IPS-18c (cell line): ENCODE data around the gene COL12A1.
A peak's percentile ranks its signal among the peaks of the same experiment; 100 is the strongest.

ENCODE experiments used
- H3K4me3 ChIP-seq: 2 replicates; pipeline ENCODE4 v1.7.0; 2013; ENCODE audit warnings: low read depth, mild to moderate bottlenecking, low read length, moderate library complexity; ENCODE audit not compliant: insufficient read depth
- H3K9me3 ChIP-seq: one replicate; pipeline ENCODE4 v1.6.1; 2013; ENCODE audit warnings: mild to moderate bottlenecking, low read length, moderate library complexity; ENCODE audit not compliant: control insufficient read depth, insufficient read depth

Gene COL12A1

GRCh38 chr6:75205776-75206575, at the start of gene COL12A1:
TSS of gene COL12A1 (minus strand) at chr6:75206053. CDS start at chr6:75202792, 3,261 bp downstream.
- peak within 1 kb of the TSS; percentile 72 for H3K4me3 ChIP-seq
- H3K9me3 ChIP-seq: no peaks in the 10 kb centered on the region

- Histone ChIP-seq H3K9me3 (no peaks in the 10 kb centered on the region), H3K4me3 (no peak overlapping the region)
Measured at GRCh38 chr6:75250552-75250951, 44.7 kb upstream of the COL12A1 start.

- Histone ChIP-seq H3K9me3 (no peaks in the 10 kb centered on the region), H3K4me3 (no peak overlapping the region)
Measured at GRCh38 chr6:75249837-75250236, 44.0 kb upstream of the COL12A1 start.

GRCh38 chr6:75246386-75246785, 40.5 kb upstream of the COL12A1 start:
- H3K9me3 ChIP-seq: no peaks in the 10 kb centered on the region
- H3K4me3 ChIP-seq: no peak overlapping the region

GRCh38 chr6:75244063-75244584, 38.3 kb upstream of the COL12A1 start:
- no peaks in the 10 kb centered on the region for H3K9me3 ChIP-seq
- peak overlapping the region; percentile 78 for H3K4me3 ChIP-seq

GRCh38 chr6:75243333-75244062, 37.6 kb upstream of the COL12A1 start, which contains the start of gene COX7A2:
TSS of gene COX7A2 (minus strand) at chr6:75243801. CDS start at chr6:75243734, 67 bp downstream.
- Histone ChIP-seq H3K9me3 (no peaks in the 10 kb centered on the region), H3K4me3 (peak within 1 kb of the TSS; percentile 78)

- Histone ChIP-seq H3K9me3 (no peaks in the 10 kb centered on the region), H3K4me3 (no peak overlapping the region)
Measured at GRCh38 chr6:75236630-75237029, 30.8 kb upstream of the COL12A1 start.

GRCh38 chr6:75235271-75235670, 29.4 kb upstream of the COL12A1 start:
- Histone ChIP-seq H3K9me3 (no peaks in the 10 kb centered on the region), H3K4me3 (no peak overlapping the region)

GRCh38 chr6:75234126-75234865, 28.4 kb upstream of the COL12A1 start:
- H3K4me3 ChIP-seq: no peak overlapping the region

GRCh38 chr6:75233092-75233615, 27.3 kb upstream of the COL12A1 start:
- H3K9me3 ChIP-seq: no peaks in the 10 kb centered on the region

More at GRCh38 chr6:75234126-75234865, 28.4 kb upstream of the COL12A1 start:
- no peaks in the 10 kb centered on the region for H3K9me3 ChIP-seq

GRCh38 chr6:75230484-75231325, 24.9 kb upstream of the COL12A1 start:
- Histone ChIP-seq H3K4me3 (no peak overlapping the region), H3K9me3 (no peaks in the 10 kb centered on the region)

More at GRCh38 chr6:75233092-75233615, 27.3 kb upstream of the COL12A1 start:
- H3K4me3 ChIP-seq: no peak overlapping the region

GRCh38 chr6:75224303-75224926, 18.6 kb upstream of the COL12A1 start:
- Histone ChIP-seq H3K9me3 (no peaks in the 10 kb centered on the region), H3K4me3 (no peak overlapping the region)

GRCh38 chr6:75223428-75223827, 17.6 kb upstream of the COL12A1 start:
- no peak overlapping the region for H3K4me3 ChIP-seq
- no peaks in the 10 kb centered on the region for H3K9me3 ChIP-seq

- H3K4me3 ChIP-seq: no peak overlapping the region
- H3K9me3 ChIP-seq: no peaks in the 10 kb centered on the region
Measured at GRCh38 chr6:75222261-75222660, 16.4 kb upstream of the COL12A1 start.

- Histone ChIP-seq H3K4me3 (no peak overlapping the region), H3K9me3 (no peaks in the 10 kb centered on the region)
Measured at GRCh38 chr6:75221116-75221515, 15.3 kb upstream of the COL12A1 start.

GRCh38 chr6:75220357-75220756, 14.5 kb upstream of the COL12A1 start:
- no peak overlapping the region for H3K4me3 ChIP-seq
- H3K9me3 ChIP-seq: no peaks in the 10 kb centered on the region
